C4-2B (cell line): Measurements from ENCODE around the gene CST3.
"Not testable (repeated sequence)": the region's sequence is repeated elsewhere in the genome, so short reads cannot be mapped to it uniquely, and the experiment has no call there.

ENCODE experiments used
- H3K27ac ChIP-seq: fragments of 450-650 bp; 2 replicates; pipeline ENCODE4 v1.5.1; 2017
- ZFX ChIP-seq: fragments of 450-650 bp; IDR thresholded peaks from 2 replicates; pipeline ENCODE4 v1.6.1; 2017
- TF ChIP-seq, protein P1 (sequence below): fragments of 450-650 bp; conservative IDR thresholded peaks from 2 replicates; pipeline ENCODE4 v1.5.1; 2017; ENCODE audit warnings: mild to moderate bottlenecking

CST3 gene

DNA sequence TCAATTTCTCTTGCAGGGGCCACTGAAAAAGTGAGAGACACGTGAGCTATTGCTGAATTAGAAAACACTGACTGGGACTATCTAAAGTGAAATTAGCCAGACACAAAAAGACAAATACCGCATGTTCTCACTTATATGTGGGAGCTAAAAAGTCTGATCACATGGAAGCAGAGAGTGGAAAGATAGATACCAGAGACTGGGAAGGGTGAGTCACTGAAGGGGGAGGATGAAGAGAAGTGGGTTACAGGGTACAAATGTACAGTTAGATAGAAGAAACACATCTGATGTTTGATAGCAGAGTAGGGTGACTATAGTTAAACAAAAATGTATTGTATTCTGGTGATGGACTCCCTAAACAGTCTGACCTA is 13.4 kb downstream of the CST3 start:
- no peak overlapping the region for H3K27ac ChIP-seq
- TF ChIP-seq, protein P1, sequence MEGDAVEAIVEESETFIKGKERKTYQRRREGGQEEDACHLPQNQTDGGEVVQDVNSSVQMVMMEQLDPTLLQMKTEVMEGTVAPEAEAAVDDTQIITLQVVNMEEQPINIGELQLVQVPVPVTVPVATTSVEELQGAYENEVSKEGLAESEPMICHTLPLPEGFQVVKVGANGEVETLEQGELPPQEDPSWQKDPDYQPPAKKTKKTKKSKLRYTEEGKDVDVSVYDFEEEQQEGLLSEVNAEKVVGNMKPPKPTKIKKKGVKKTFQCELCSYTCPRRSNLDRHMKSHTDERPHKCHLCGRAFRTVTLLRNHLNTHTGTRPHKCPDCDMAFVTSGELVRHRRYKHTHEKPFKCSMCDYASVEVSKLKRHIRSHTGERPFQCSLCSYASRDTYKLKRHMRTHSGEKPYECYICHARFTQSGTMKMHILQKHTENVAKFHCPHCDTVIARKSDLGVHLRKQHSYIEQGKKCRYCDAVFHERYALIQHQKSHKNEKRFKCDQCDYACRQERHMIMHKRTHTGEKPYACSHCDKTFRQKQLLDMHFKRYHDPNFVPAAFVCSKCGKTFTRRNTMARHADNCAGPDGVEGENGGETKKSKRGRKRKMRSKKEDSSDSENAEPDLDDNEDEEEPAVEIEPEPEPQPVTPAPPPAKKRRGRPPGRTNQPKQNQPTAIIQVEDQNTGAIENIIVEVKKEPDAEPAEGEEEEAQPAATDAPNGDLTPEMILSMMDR = no peak
- no peak for TF ChIP-seq ZFX

DNA sequence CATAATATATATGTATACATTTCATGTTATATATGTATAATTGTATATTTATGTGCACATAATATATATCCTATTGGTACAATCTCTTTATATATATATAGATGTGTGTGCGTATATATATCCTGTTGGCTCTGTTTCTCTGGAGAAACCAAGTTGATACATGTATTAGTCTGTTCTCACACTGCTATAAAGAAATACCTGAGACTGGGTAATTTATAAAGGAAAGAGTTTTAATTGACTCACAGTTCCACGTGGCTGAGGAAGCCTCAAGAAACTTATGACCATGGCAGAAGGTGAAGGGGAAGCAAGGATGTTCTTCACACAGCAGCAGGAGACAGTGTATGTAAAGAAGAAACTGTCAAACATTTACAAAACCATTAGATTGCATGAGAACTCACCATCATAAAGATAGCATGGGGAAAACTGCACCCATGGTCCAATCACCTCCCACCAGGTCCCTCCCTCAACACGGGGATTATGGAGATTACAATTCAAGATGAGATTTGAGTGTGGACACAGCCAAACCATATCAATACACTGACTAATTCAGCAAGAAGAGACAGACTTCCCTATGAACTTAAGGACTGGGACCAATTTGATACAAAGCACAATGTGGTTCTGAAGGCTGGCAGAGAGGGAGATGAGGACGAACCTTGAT is 14.0 kb downstream of the CST3 start:
- no peak overlapping the region for H3K27ac ChIP-seq

DNA sequence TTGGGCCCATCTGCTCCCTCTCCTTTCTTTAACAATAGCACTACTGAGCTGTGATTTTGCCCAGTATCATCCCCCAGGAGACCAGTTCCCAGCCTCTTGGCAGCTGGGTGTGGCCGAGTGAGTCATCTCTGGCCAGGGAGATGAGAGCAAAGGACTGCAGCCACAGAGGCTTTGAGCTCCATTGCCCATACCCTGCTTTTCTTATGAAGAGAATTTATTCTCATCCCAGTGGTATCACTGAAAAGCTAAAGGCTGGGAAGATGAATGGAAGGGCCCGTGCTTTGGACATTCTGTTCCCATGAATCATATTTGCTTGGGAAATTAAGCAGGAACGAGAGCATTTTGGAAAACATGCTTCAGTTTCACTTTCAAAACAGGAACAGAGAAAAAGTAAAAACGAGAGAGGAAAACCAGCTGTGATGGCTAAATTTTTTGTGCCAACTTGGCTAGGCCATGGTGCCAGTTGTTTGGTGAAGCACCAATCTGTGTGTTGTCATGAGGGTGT is 14.9 kb downstream of the CST3 start:
- TF ChIP-seq, protein P1 = no peak
- no peak for TF ChIP-seq ZFX
- no peak overlapping the region for H3K27ac ChIP-seq

More for the DNA sequence above, 14.0 kb downstream of the CST3 start:
- TF ChIP-seq ZFX = no peak
- TF ChIP-seq, protein P1 = no peak

DNA sequence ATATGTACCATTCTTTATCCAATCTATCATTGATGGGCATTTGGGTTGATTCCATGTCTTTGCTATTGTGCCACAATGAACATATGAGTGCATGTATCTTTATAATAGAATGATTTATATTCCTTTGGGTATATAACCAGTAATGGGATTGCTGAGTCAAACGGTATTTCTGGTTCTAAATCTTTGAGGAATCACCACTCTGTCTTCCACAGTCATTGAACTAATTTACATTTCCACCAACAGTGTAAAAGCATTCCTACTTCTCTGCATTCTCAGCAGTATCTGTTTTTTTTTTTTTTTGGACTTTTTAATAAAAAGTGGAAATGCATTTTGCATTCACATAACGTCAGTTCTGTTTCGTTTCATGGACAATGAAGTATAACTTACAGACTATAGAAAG is 15.4 kb downstream of the CST3 start:
- not testable (repeated sequence) for H3K27ac ChIP-seq

DNA sequence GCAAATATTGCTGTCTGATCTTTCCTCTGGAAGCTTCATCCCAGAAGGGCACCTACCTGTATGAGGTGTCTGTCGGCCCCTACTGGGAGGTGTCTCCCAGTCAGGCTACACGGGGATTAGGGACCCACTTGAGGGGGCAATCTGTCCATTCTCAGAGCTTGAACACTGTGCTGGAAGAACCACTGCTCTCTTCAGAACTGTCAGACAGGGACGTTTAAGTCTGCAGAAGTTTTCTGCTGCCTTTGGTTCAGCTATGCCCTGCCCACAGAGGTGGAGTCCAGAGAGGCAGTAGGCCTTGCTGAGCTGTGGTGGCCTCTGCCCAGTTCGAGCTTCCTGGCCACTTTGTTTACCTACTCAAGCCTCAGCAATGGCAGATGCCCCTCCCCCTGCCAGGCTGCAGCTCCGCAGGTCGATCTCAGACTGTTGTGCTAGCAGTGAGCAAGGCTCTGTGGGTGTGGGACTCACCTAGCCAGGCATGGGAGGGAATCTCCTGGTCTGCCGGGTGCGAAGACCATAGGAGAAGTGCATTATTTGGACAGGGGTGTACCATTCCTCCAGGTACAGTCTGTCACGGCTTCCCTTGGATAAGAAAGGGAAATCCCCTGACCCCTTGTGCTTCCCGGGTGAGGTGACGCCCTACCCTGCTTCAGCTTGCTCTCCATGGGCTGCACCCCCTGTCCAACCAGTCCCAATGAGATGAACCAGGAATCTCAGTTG is 16.9 kb downstream of the CST3 start:
- not testable (repeated sequence) for H3K27ac ChIP-seq

DNA sequence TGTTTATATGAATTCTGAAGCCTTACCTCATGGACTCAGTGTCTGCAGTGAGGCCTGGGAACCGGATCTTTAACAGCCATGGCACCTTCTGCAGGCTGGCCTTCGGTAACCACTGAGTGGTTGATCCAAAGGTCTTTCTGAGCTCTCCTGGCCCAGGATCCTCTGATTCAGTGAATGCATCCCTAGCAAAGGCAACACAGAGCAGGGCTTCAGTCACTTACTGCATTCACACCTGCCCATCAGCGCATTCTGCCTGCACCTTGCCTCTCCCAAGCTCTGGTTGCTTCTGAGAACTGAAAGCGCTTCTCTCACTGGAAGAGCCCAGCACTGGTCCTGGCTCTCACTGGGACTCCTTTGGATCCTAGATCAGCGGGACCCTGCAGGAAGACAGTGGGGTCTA is 23.6 kb downstream of the CST3 start:
- H3K27ac ChIP-seq = no peak overlapping the region
- TF ChIP-seq ZFX = no peak
- TF ChIP-seq, protein P1 = no peak

DNA sequence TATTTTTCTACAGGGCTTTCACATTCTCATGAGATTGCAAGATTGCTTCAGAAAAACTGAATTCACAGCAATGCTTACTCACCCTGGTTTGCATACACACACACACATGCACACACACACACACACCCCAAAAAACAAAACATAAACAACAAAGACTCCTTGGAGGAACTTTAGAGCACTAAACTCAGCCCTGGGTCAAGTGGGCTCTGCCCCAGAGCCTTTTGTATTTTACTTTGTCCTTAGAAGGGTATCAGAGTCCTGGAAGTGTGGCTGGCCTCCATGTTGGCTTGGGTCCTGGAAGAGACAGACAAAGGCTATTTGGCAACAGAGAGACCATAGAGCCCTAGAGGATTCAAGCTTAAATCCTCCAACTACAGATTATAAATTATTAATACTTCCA is 24.1 kb downstream of the CST3 start:
- TF ChIP-seq ZFX = no peak
- TF ChIP-seq, protein P1 = no peak
- no peak overlapping the region for H3K27ac ChIP-seq

DNA sequence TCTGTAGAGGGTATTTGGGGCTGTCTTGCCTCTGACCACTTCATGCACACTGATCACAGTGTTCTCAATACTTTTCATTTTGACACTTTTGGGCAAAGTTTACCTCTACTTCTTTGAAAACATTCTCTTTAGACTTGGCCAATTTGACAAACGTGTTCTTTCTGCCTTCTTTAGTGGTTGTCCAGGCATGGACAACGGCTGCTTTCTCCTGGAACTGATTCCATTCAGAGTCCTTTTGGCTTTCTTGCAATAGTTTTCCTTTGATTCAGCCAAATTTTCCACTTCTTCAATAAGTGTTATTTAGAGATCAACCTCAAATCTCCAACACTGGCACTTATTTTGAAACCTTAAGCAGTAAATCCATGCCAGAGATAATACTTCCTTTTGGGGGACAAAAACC is 25.4 kb downstream of the CST3 start:
- H3K27ac ChIP-seq = no peak overlapping the region
- TF ChIP-seq, protein P1 = no peak
- TF ChIP-seq ZFX = no peak
